ENCODE data around the gene DSCAML1.

Gene DSCAML1

GRCh38 chr11:117710211-117710610 is 86.8 kb downstream of the DSCAML1 start:
- FAIRE-seq (no peak), DNase-seq (ENCODE audit: insufficient read length, low spot score) (no peak)
- no peak for TF ChIP-seq TAF1 (IDR thresholded peaks at IDR 0.05; ENCODE audit: low read depth, low read length)
- no peak for TF ChIP-seq SPI1 (IDR thresholded peaks at IDR 0.05; ENCODE audit: low read depth, low read length)
- TF ChIP-seq POU2F2 (IDR thresholded peaks at IDR 0.05; ENCODE audit: low read depth, low read length), result no peak

GRCh38 chr11:117706322-117706814 is 90.6 kb downstream of the DSCAML1 start:
- no peak for TF ChIP-seq SPI1 (IDR thresholded peaks at IDR 0.05; ENCODE audit: low read depth, low read length)
- TF ChIP-seq POU2F2 (IDR thresholded peaks at IDR 0.05; ENCODE audit: low read depth, low read length), result no peak
- TF ChIP-seq POLR2AphosphoS5 (IDR thresholded peaks at IDR 0.05; ENCODE audit: low read depth, low read length), result no peak
- TF ChIP-seq TAF1 (IDR thresholded peaks at IDR 0.05; ENCODE audit: low read depth, low read length), result no peak
- DNase-seq (ENCODE audit: insufficient read length, low spot score) (no peak), FAIRE-seq (no peak)

- TF ChIP-seq POLR2AphosphoS5 (IDR thresholded peaks at IDR 0.05; ENCODE audit: low read depth, low read length) (no peak), PAX5 (IDR thresholded peaks at IDR 0.05; ENCODE audit: insufficient read depth, low read length, severe bottlenecking) (no peak), POLR2A (IDR thresholded peaks at IDR 0.05; ENCODE audit: low read depth, low read length) (no peak), POU2F2 (IDR thresholded peaks at IDR 0.05; ENCODE audit: low read depth, low read length) (no peak), SPI1 (IDR thresholded peaks at IDR 0.05; ENCODE audit: low read depth, low read length) (no peak), TAF1 (IDR thresholded peaks at IDR 0.05; ENCODE audit: low read depth, low read length) (no peak)
- DNase-seq (ENCODE audit: insufficient read length, low spot score) (no peak), FAIRE-seq (no peak)
Observed at GRCh38 chr11:117705866-117706265, 91.2 kb downstream of the DSCAML1 start.

GRCh38 chr11:117704395-117705100 is 92.5 kb downstream of the DSCAML1 start:
- FAIRE-seq (no peak), DNase-seq (ENCODE audit: insufficient read length, low spot score) (no peak)
- TF ChIP-seq PAX5 (IDR thresholded peaks at IDR 0.05; ENCODE audit: insufficient read depth, low read length, severe bottlenecking) (no peak), SPI1 (IDR thresholded peaks at IDR 0.05; ENCODE audit: low read depth, low read length) (no peak), POLR2AphosphoS5 (IDR thresholded peaks at IDR 0.05; ENCODE audit: low read depth, low read length) (no peak), POU2F2 (IDR thresholded peaks at IDR 0.05; ENCODE audit: low read depth, low read length) (no peak), TAF1 (IDR thresholded peaks at IDR 0.05; ENCODE audit: low read depth, low read length) (no peak), POLR2A (IDR thresholded peaks at IDR 0.05; ENCODE audit: low read depth, low read length) (no peak)

- FAIRE-seq (no peak), DNase-seq (ENCODE audit: insufficient read length, low spot score) (no peak)
- no peak for TF ChIP-seq POLR2AphosphoS5 (IDR thresholded peaks at IDR 0.05; ENCODE audit: low read depth, low read length)
- no peak for TF ChIP-seq POLR2A (IDR thresholded peaks at IDR 0.05; ENCODE audit: low read depth, low read length)
- no peak for TF ChIP-seq SPI1 (IDR thresholded peaks at IDR 0.05; ENCODE audit: low read depth, low read length)
- TF ChIP-seq PAX5 (IDR thresholded peaks at IDR 0.05; ENCODE audit: insufficient read depth, low read length, severe bottlenecking), result no peak
- no peak for TF ChIP-seq TAF1 (IDR thresholded peaks at IDR 0.05; ENCODE audit: low read depth, low read length)
- no peak for TF ChIP-seq POU2F2 (IDR thresholded peaks at IDR 0.05; ENCODE audit: low read depth, low read length)
Observed at GRCh38 chr11:117702946-117703598, 93.9 kb downstream of the DSCAML1 start.

- TF ChIP-seq POU2F2 (IDR thresholded peaks at IDR 0.05; ENCODE audit: low read depth, low read length) (no peak), POLR2A (IDR thresholded peaks at IDR 0.05; ENCODE audit: low read depth, low read length) (no peak), PAX5 (IDR thresholded peaks at IDR 0.05; ENCODE audit: insufficient read depth, low read length, severe bottlenecking) (no peak), POLR2AphosphoS5 (IDR thresholded peaks at IDR 0.05; ENCODE audit: low read depth, low read length) (no peak), TAF1 (IDR thresholded peaks at IDR 0.05; ENCODE audit: low read depth, low read length) (no peak), SPI1 (IDR thresholded peaks at IDR 0.05; ENCODE audit: low read depth, low read length) (no peak)
- FAIRE-seq (no peak), DNase-seq (ENCODE audit: insufficient read length, low spot score) (no peak)
Observed at GRCh38 chr11:117701781-117702180, 95.2 kb downstream of the DSCAML1 start.

GRCh38 chr11:117700551-117700950 is 96.5 kb downstream of the DSCAML1 start:
- DNase-seq (ENCODE audit: insufficient read length, low spot score) (no peak), FAIRE-seq (no peak)
- TF ChIP-seq SPI1 (IDR thresholded peaks at IDR 0.05; ENCODE audit: low read depth, low read length) (no peak), PAX5 (IDR thresholded peaks at IDR 0.05; ENCODE audit: insufficient read depth, low read length, severe bottlenecking) (no peak), POU2F2 (IDR thresholded peaks at IDR 0.05; ENCODE audit: low read depth, low read length) (no peak), TAF1 (IDR thresholded peaks at IDR 0.05; ENCODE audit: low read depth, low read length) (no peak), POLR2AphosphoS5 (IDR thresholded peaks at IDR 0.05; ENCODE audit: low read depth, low read length) (no peak), POLR2A (IDR thresholded peaks at IDR 0.05; ENCODE audit: low read depth, low read length) (no peak)

- TF ChIP-seq POLR2AphosphoS5 (IDR thresholded peaks at IDR 0.05; ENCODE audit: low read depth, low read length) (no peak), POU2F2 (IDR thresholded peaks at IDR 0.05; ENCODE audit: low read depth, low read length) (no peak), PAX5 (IDR thresholded peaks at IDR 0.05; ENCODE audit: insufficient read depth, low read length, severe bottlenecking) (no peak), SPI1 (IDR thresholded peaks at IDR 0.05; ENCODE audit: low read depth, low read length) (no peak), TAF1 (IDR thresholded peaks at IDR 0.05; ENCODE audit: low read depth, low read length) (no peak), POLR2A (IDR thresholded peaks at IDR 0.05; ENCODE audit: low read depth, low read length) (no peak)
- DNase-seq (ENCODE audit: insufficient read length, low spot score) (no peak), FAIRE-seq (no peak)
Observed at GRCh38 chr11:117697319-117697718, 99.7 kb downstream of the DSCAML1 start.

- TF ChIP-seq TAF1 (IDR thresholded peaks at IDR 0.05; ENCODE audit: low read depth, low read length) (no peak), POU2F2 (IDR thresholded peaks at IDR 0.05; ENCODE audit: low read depth, low read length) (no peak), PAX5 (IDR thresholded peaks at IDR 0.05; ENCODE audit: insufficient read depth, low read length, severe bottlenecking) (no peak), POLR2AphosphoS5 (IDR thresholded peaks at IDR 0.05; ENCODE audit: low read depth, low read length) (no peak), SPI1 (IDR thresholded peaks at IDR 0.05; ENCODE audit: low read depth, low read length) (no peak), POLR2A (IDR thresholded peaks at IDR 0.05; ENCODE audit: low read depth, low read length) (no peak)
- no peak for FAIRE-seq
- no peak for DNase-seq (ENCODE audit: insufficient read length, low spot score)
Observed at GRCh38 chr11:117696540-117696939, 100.5 kb downstream of the DSCAML1 start.

All from GM12891 (cell line).